ENCODE measurements around the gene SLC15A4. TPM values are rescaled to one million over a fixed set of nuclear protein-coding genes. Genes with fewer than 3 reads are reported as not detected.
A peak's percentile ranks its signal among the peaks of the same experiment; 100 is the strongest.

The SLC15A4 gene
- total RNA-seq, result 24.5 and 24.6 TPM in 2 replicates
- 19.6 and 20.9 TPM in 2 replicates for polyA plus RNA-seq
- 11.8 and 13.1 TPM in 2 replicates for polyA plus RNA-seq (2011; cell fraction: cytosol; rRNA removed)
- polyA plus RNA-seq (2011; cell fraction: nucleus; rRNA removed), result 33.3 and 33.9 TPM in 2 replicates
- 17.5 and 17.6 TPM in 2 replicates for polyA plus RNA-seq (2012)
- polyA minus RNA-seq, result 50.0 and 54.9 TPM in 2 replicates
- polyA minus RNA-seq (2011; cell fraction: cytosol; rRNA and poly(A)+ RNA removed), result 21.1 TPM
- 37.5 and 38.3 TPM in 2 replicates for polyA minus RNA-seq (2011; cell fraction: nucleus; rRNA and poly(A)+ RNA removed)
- percentile 86 among the genes with signal in this experiment for Bru-seq, nascent RNA
- BruChase-seq, experiment 1, labeled RNA remaining after a 6-hour chase, result percentile 67 among the genes with signal in this experiment
- percentile 73 among the genes with signal in this experiment for BruChase-seq, experiment 2, labeled RNA remaining after a 2-hour chase
- long read RNA-seq, transcript SLC15A4-201 (8 exons, 2,779 nt), result major isoform, 63 of 93 reads
- long read RNA-seq, transcript SLC15A4-204 (7 exons, 2,402 nt), result minor isoform, 11 of 93 reads
- long read RNA-seq, partial matches to known transcripts, result 5 of 93 reads
- long read RNA-seq, other reads (novel, unspliced or antisense), result 13 of 93 reads

GRCh38 chr12:128823916-128824839 is at the start of gene SLC15A4:
Gene SLC15A4 (minus strand): TSS chr12:128823958. CDS start chr12:128823943, 15 bp downstream.
- Histone ChIP-seq H3K27ac (ENCODE audit: insufficient read depth, low read depth, low read length) (peak within 1 kb of the TSS; percentile 55), H3K27me3 (ENCODE audit: control insufficient read depth in 2 of 2, insufficient read depth in 2 of 2, low read length in 2 of 2) (no peaks in the 10 kb centered on the region), H3K4me1 (ENCODE audit: control insufficient read depth, extremely low read depth, insufficient read depth, low read length) (peaks cover 2% of the 10 kb centered on the region), H4K20me1 (replicated peaks; ENCODE audit: control insufficient read depth, extremely low read depth, insufficient read depth, low read length) (no peaks in the 10 kb centered on the region), H3K9me1 (replicated peaks; ENCODE audit: control insufficient read depth, extremely low read depth, insufficient read depth, low read length) (no peaks in the 10 kb centered on the region), H3K79me2 (ENCODE audit: control insufficient read depth, insufficient read depth, low read length) (peaks cover 40% of the 10 kb centered on the region), H3K9ac (replicated peaks; ENCODE audit: extremely low read depth, insufficient read depth, low read length) (peak within 1 kb of the TSS; percentile 81), H2AFZ (ENCODE audit: low read depth, low read length) (peak within 1 kb of the TSS; percentile 98), H3K4me2 (ENCODE audit: insufficient read depth, low read length) (peak within 1 kb of the TSS; percentile 75), H3K4me3 (replicated peaks in 1 of 3; ENCODE audit: insufficient read depth in 1 of 3, low read depth in 1 of 3, low read length in 3 of 3) (peak within 1 kb of the TSS; percentile 67 to 90 (median 67)), H3K9me3 (replicated peaks; ENCODE audit: control insufficient read depth, insufficient read depth, low read length) (no peaks in the 10 kb centered on the region), H3K36me3 (ENCODE audit: control insufficient read depth in 2 of 2, extremely low read depth in 1 of 2, insufficient read depth in 2 of 2, low read length in 2 of 2) (peaks cover 0 to 4% of the 10 kb centered on the region in 2 experiments)
- CTCF ChIA-PET, result interaction anchor here (1.4 to 1.5 kb wide), 3 partner anchors 26 to 41 kb away, joined by 4 to 9 read pairs (median 7); no protein-coding TSS in a partner anchor
- peak; percentile 85 for DNase-seq (ENCODE audit: low read depth, low spot score)
- TSS peak; percentile 90 for BruUV-seq (replicated peaks)
- dilution Hi-C loops (cut with MboI; ENCODE audit: extremely low pct_ligation_motif_present, low sequenced_read_pairs), result no loop called here
- TF ChIP-seq MAX (IDR thresholded peaks at IDR 0.05; ENCODE audit: insufficient read depth, insufficient read length) (no peak), EZH2 (IDR thresholded peaks at IDR 0.05; ENCODE audit: borderline replicate concordance, low read depth, low read length, severe bottlenecking) (no peak), MYC (IDR thresholded peaks at IDR 0.05; ENCODE audit: low read depth, low read length) (no peak), GATA2 (IDR thresholded peaks at IDR 0.05; ENCODE audit: insufficient read depth, insufficient read length, low read depth, low read length) (no peak), POLR2AphosphoS5 (IDR thresholded peaks at IDR 0.05; ENCODE audit: insufficient read depth, low read depth, low read length) (peak; percentile 96), POLR2A (IDR thresholded peaks at IDR 0.05; ENCODE audit: low read depth, low read length) (peak; percentile 94), JUN (IDR thresholded peaks at IDR 0.05; ENCODE audit: borderline replicate concordance, insufficient read depth, insufficient read length, low read depth) (no peak), FOS (IDR thresholded peaks at IDR 0.05; ENCODE audit: borderline replicate concordance, insufficient read depth, low read length) (no peak)
- TF ChIP-seq, protein P1, sequence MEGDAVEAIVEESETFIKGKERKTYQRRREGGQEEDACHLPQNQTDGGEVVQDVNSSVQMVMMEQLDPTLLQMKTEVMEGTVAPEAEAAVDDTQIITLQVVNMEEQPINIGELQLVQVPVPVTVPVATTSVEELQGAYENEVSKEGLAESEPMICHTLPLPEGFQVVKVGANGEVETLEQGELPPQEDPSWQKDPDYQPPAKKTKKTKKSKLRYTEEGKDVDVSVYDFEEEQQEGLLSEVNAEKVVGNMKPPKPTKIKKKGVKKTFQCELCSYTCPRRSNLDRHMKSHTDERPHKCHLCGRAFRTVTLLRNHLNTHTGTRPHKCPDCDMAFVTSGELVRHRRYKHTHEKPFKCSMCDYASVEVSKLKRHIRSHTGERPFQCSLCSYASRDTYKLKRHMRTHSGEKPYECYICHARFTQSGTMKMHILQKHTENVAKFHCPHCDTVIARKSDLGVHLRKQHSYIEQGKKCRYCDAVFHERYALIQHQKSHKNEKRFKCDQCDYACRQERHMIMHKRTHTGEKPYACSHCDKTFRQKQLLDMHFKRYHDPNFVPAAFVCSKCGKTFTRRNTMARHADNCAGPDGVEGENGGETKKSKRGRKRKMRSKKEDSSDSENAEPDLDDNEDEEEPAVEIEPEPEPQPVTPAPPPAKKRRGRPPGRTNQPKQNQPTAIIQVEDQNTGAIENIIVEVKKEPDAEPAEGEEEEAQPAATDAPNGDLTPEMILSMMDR (IDR thresholded peaks at IDR 0.05; ENCODE audit: extremely low read depth in 1 of 2, insufficient read depth in 1 of 2, low read depth in 1 of 2, low read length in 2 of 2), result peak in 1 of 2 donors; percentile 7
- POLR2A ChIA-PET, result no interaction called here
- intact Hi-C loops (cut with micrococcal nuclease), result loop anchor here (1.0 to 2.0 kb wide), 3 partner anchors 23 to 42 kb away; no protein-coding TSS in a partner anchor
- FAIRE-seq, result peak; percentile 90

Measured in endothelial cell of umbilical vein (primary cell).